Measurements from ENCODE around the gene TMED9.

GRCh38 chr5:177607115-177607451, 15.1 kb downstream of the TMED9 start:
- TF ChIP-seq POLR2A (IDR thresholded peaks at IDR 0.05) = no peak
- TF ChIP-seq CTCF (IDR thresholded peaks at IDR 0.05 in 4 of 5, conservative IDR thresholded peaks at IDR 0.05 in 1 of 5) = no peak
